Activated T-helper 17 cell treated with anti-CD3 and anti-CD28 coated beads, Interleukin-2, amount 50 U/mL, for 72 hours (primary cell): ENCODE data around the gene PARD6B. TPM values are rescaled to one million over a fixed set of nuclear protein-coding genes. Genes with fewer than 3 reads are reported as not detected.
"Not testable (repeated sequence)": the region's sequence is repeated elsewhere in the genome, so short reads cannot be mapped to it uniquely, and the experiment has no call there.

Experiments used
- ATAC-seq: fragments of 150-1000 bp; cut with Tn5 transposase; replicated peaks from 2 replicates; pipeline ENCODE4 v1.10.0; 2021; ENCODE audit warnings: mild to moderate bottlenecking, moderate library complexity
- H3K27ac Mint-ChIP-seq: one replicate; pipeline ENCODE4 v1.8.0; 2022; ENCODE audit warnings: mixed read lengths
- H3K27me3 Mint-ChIP-seq: one replicate; pipeline ENCODE4 v1.8.0; 2022; ENCODE audit warnings: mixed read lengths
- H3K36me3 Mint-ChIP-seq: one replicate; pipeline ENCODE4 v1.8.0; 2022; ENCODE audit warnings: low read depth, mild to moderate bottlenecking, mixed read lengths
- H3K4me1 Mint-ChIP-seq: one replicate; pipeline ENCODE4 v1.8.0; 2022; ENCODE audit warnings: mixed read lengths
- H3K4me3 Mint-ChIP-seq: one replicate; pipeline ENCODE4 v1.8.0; 2022; ENCODE audit warnings: mild to moderate bottlenecking, mixed read lengths
- H3K9me3 Mint-ChIP-seq: one replicate; pipeline ENCODE4 v1.8.0; 2022; ENCODE audit warnings: mixed read lengths
- total RNA-seq, 2 donors: library from RNA; stranded (reverse); gene quantifications; one replicate each; pipeline ENCODE4 v1.2.3, GENCODE V29; 2022

PARD6B gene
- total RNA-seq, 2 donors from 2014 or later, result 3.2 to 7.8 TPM

DNA sequence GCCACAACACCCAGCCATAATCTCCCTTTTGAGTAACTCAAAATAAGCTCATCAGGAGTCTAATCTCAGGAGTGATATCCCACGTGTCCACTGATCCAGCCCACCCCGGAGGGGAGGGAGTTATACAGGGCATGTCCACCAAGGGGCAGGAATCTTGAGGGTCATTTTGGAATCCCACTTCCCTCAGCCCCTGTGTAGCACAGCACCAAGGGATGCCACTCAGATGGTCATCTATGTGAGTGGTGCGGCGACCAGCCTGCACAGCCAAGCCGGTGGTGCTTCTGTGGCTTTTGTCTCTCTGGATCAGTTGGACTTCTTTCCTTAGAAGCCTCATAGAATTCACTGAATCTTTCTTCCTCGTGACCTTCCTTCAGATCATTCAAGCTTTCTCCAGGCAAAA is 52.5 kb downstream of the PARD6B start:
- no peaks in the 10 kb centered on the region for H3K9me3 Mint-ChIP-seq
- ATAC-seq, result no peak
- H3K4me1 Mint-ChIP-seq, result no peaks in the 10 kb centered on the region
- H3K4me3 Mint-ChIP-seq, result no peak overlapping the region
- no peaks in the 10 kb centered on the region for H3K36me3 Mint-ChIP-seq
- H3K27me3 Mint-ChIP-seq, result peaks cover 12% of the 10 kb centered on the region
- H3K27ac Mint-ChIP-seq, result no peak overlapping the region

- peaks cover 10% of the 10 kb centered on the region for H3K27me3 Mint-ChIP-seq
- no peaks in the 10 kb centered on the region for H3K36me3 Mint-ChIP-seq
- no peaks in the 10 kb centered on the region for H3K4me1 Mint-ChIP-seq
- H3K9me3 Mint-ChIP-seq, result no peaks in the 10 kb centered on the region
- no peak overlapping the region for H3K27ac Mint-ChIP-seq
- no peak for ATAC-seq
- H3K4me3 Mint-ChIP-seq, result no peak overlapping the region
These were observed 53.1 kb downstream of the PARD6B start for GRCh38 chr20:50784464-50784863.

DNA sequence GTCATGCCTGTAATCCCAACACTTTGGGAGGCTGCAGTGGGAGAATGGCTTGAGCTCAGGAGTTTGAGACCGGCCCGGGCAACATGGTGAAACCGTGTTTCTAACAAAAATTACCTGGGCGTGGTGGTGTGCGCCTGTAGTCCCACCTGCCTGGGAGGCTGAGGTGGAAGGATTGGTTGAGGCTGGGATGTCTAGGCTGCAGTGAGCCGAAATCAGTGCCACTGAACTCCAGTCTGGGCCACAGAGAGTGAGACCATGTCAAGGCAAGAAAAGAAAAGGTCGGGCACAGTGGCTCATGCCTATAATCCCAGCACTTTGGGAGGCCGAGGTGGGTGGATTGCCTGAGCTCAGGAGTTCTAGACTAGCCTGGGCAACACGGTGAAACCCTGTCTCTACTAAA is 55.3 kb downstream of the PARD6B start:
- Mint-ChIP-seq H3K36me3 (no peaks in the 10 kb centered on the region), H3K4me1 (no peaks in the 10 kb centered on the region), H3K27me3 (peaks cover 2% of the 10 kb centered on the region), H3K9me3 (no peaks in the 10 kb centered on the region), H3K4me3 (no peak overlapping the region), H3K27ac (no peak overlapping the region)
- ATAC-seq, result no peak

GRCh38 chr20:50787181-50787580 is 55.8 kb downstream of the PARD6B start:
- Mint-ChIP-seq H3K4me3 (no peak overlapping the region), H3K9me3 (no peaks in the 10 kb centered on the region), H3K36me3 (no peaks in the 10 kb centered on the region), H3K27ac (no peak overlapping the region), H3K4me1 (no peaks in the 10 kb centered on the region), H3K27me3 (no peaks in the 10 kb centered on the region)
- no peak for ATAC-seq

- no peak overlapping the region for H3K27ac Mint-ChIP-seq
- H3K27me3 Mint-ChIP-seq, result no peaks in the 10 kb centered on the region
- no peak overlapping the region for H3K4me3 Mint-ChIP-seq
- ATAC-seq, result no peak
- H3K4me1 Mint-ChIP-seq, result no peaks in the 10 kb centered on the region
- no peaks in the 10 kb centered on the region for H3K36me3 Mint-ChIP-seq
- no peaks in the 10 kb centered on the region for H3K9me3 Mint-ChIP-seq
These were observed 56.9 kb downstream of the PARD6B start for GRCh38 chr20:50788045-50788991.

GRCh38 chr20:50789968-50790650 is 58.7 kb downstream of the PARD6B start:
- peak overlapping the region; percentile 19 for H3K4me3 Mint-ChIP-seq
- ATAC-seq, result no peak
- no peaks in the 10 kb centered on the region for H3K4me1 Mint-ChIP-seq
- peak overlapping the region; percentile 61 for H3K27ac Mint-ChIP-seq
- H3K9me3 Mint-ChIP-seq, result no peaks in the 10 kb centered on the region
- H3K36me3 Mint-ChIP-seq, result no peaks in the 10 kb centered on the region
- H3K27me3 Mint-ChIP-seq, result no peaks in the 10 kb centered on the region

DNA sequence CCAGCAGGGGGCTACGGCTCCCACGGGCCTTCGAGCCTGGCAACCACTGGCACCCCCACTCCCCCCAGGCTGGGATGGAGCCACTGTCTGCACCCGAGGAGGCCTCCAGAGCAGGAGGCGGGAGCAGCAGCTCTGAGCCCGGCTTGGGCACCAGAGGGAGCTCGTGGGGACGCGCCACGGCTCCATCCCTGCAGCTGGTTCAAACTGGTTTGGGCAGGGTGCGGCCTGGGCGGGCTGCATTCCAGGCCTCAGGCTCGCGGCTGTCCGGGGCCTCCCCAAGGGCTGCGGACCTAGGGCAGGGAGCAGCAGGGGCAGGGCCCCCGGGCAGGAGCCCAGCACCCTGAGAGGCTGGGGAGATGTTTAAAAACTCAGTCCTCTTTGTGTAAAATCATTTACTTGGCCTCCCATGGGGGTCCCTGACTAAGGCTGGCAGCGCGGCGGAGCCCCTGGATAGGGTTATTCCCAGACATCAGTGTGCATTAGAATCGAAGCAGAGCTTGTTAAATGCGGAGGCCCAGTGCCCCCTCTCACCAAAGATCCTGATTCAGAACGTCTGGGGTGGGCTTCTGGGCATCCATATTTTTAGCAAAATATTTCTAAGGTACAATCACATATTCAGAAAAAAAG is 59.4 kb downstream of the PARD6B start:
- ATAC-seq, result peak; percentile 77
- Mint-ChIP-seq H3K27me3 (no peaks in the 10 kb centered on the region), H3K4me1 (peaks cover 4% of the 10 kb centered on the region), H3K9me3 (no peaks in the 10 kb centered on the region), H3K36me3 (no peaks in the 10 kb centered on the region), H3K4me3 (peak overlapping the region; percentile 19), H3K27ac (peak overlapping the region; percentile 61)

GRCh38 chr20:50792708-50793574 is 61.6 kb downstream of the PARD6B start:
- Mint-ChIP-seq H3K4me1 (peaks cover 4% of the 10 kb centered on the region), H3K9me3 (no peaks in the 10 kb centered on the region), H3K36me3 (no peaks in the 10 kb centered on the region), H3K27me3 (no peaks in the 10 kb centered on the region), H3K4me3 (peak overlapping the region; percentile 84), H3K27ac (no peak overlapping the region)
- no peak for ATAC-seq

DNA sequence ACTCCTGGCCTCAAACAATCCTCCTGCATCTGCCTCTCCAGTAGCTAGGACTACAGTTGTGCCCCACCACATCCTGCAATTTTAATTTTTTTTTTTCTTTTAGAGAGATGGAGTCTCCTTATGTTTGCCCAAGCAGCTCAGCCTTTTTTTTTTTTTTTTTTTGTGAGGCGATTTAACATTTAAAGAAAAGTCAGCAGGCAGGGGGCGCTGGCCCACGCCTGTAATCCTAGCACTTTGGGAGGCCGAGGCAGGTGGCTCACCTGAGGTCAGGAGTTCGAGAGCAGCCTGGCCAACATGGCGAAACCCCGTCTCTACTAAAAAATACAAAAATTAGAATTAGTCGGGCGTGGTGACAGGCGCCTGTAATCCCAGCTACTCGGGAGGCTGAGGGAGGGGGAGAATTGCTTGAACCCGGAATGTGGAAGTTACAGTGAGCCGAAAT is 62.2 kb downstream of the PARD6B start:
- not testable (repeated sequence) for H3K36me3 Mint-ChIP-seq, H3K9me3 Mint-ChIP-seq, H3K4me1 Mint-ChIP-seq, ATAC-seq, H3K27me3 Mint-ChIP-seq, H3K27ac Mint-ChIP-seq
- peak overlapping the region; percentile 84 for H3K4me3 Mint-ChIP-seq

DNA sequence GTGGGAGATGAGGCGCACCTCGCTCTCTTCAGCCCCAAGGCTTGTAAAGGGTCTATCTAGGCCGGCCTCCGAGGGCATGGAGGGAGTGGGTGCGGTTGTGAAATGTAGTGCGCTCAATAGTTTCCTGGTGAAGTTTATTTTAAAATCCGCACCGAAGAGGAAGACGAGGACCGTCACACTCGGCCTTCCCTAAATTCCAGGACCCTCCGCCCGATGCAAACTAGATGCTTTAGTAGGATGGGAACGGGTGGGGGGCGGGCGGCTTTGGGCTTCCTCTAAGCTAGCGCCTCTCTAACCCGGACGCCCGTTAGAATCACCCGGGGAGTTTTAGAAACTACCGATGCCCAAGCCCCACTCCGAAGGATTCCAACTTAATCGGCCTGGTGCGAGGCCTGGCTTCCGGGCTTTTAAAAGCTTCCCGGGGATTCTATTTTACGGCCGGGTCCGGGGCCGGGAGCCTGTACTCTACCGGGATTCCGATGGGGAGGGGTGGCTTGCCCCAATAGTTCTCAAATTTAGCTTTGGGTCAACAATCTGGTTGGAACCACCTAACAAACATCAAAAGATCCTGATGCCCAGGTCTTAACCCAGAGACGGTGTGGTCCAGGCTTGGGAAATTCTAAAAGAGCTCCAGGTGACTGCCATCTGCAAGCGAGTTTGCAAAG is 62.9 kb downstream of the PARD6B start:
- Mint-ChIP-seq H3K27ac (no peak overlapping the region), H3K4me1 (peaks cover 4% of the 10 kb centered on the region), H3K36me3 (no peaks in the 10 kb centered on the region), H3K4me3 (peak overlapping the region; percentile 84), H3K27me3 (no peaks in the 10 kb centered on the region), H3K9me3 (no peaks in the 10 kb centered on the region)
- ATAC-seq, result peak; percentile 15

DNA sequence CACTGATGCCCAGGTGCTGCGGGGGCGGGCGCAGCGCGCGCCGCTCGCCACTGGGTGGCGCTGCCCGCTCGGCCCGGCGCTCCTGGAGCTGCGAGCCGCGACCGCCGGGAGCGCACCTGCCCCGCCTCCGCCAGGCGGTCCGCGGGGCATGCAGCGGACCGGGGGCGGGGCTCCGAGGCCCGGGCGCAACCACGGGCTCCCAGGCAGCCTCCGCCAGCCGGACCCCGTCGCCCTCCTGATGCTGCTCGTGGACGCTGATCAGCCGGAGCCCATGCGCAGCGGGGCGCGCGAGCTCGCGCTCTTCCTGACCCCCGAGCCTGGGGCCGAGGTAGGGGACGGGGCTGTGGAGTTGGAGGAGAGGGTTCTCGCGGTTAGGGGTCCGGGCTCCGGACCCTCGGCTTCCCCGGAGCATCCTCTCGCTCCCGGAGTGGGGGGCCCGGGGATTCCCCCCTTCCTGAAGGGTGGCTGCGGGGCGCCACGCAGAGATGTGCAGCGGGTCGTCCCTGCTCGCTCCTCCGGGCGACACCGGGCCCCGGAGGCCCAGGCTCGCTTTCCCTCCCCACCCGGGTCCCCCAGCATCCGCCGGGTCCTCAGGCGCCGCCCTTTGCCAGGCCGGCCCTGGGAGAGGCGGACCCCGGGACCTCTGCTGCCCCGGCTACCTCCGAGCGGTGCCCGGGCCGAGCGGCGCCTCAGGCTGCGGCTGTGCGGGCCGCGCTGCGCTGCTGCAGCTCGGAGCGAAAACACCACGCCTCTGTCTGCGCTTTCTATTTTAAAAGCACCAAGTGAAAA is 63.7 kb downstream of the PARD6B start, which contains the start of gene BCAS4:
Gene BCAS4 (plus strand): TSS at position 216 of the 789 bp plus-strand sequence. CDS start 23 bp downstream, at position 239.
- H3K27me3 Mint-ChIP-seq, result no peaks in the 10 kb centered on the region
- peak within 1 kb of the TSS; percentile 79 for H3K27ac Mint-ChIP-seq
- no peaks in the 10 kb centered on the region for H3K36me3 Mint-ChIP-seq
- peak; percentile 87 for ATAC-seq
- H3K4me1 Mint-ChIP-seq, result peaks cover 4% of the 10 kb centered on the region
- H3K4me3 Mint-ChIP-seq, result peak within 1 kb of the TSS; percentile 84
- no peaks in the 10 kb centered on the region for H3K9me3 Mint-ChIP-seq

DNA sequence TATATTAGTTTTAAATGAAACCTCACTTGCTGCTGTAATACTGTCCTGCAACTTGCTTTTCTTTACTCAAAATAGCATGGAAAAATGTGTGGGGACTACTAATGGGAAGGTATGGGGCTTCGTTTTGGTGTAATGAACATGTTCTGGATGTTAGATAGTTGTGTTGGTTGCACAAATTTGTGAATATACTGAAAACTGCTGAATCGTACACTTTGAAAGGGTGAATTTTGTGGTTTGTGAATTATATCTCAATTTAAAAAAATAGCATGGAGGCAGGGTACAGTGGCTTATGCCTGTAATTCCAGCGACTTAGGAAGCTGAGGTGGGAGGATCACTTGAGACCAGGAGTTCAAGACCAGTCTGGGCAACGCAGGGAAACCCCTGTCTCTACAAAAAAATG is 65.8 kb downstream of the PARD6B start:
- Mint-ChIP-seq H3K4me1 (peaks cover 4% of the 10 kb centered on the region), H3K27ac (no peak overlapping the region), H3K36me3 (no peaks in the 10 kb centered on the region), H3K9me3 (no peaks in the 10 kb centered on the region), H3K4me3 (no peak overlapping the region), H3K27me3 (no peaks in the 10 kb centered on the region)
- no peak for ATAC-seq

GRCh38 chr20:50798650-50799049 is 67.3 kb downstream of the PARD6B start:
- no peak for ATAC-seq
- no peaks in the 10 kb centered on the region for H3K27me3 Mint-ChIP-seq
- H3K36me3 Mint-ChIP-seq, result no peaks in the 10 kb centered on the region
- H3K4me3 Mint-ChIP-seq, result no peak overlapping the region
- no peaks in the 10 kb centered on the region for H3K9me3 Mint-ChIP-seq
- peaks cover 4% of the 10 kb centered on the region for H3K4me1 Mint-ChIP-seq
- no peak overlapping the region for H3K27ac Mint-ChIP-seq
